DND-41 (cell line): Measurements from ENCODE around the gene EDNRA.

ENCODE experiments used
- ATAC-seq: fragments of 200-7000 bp; cut with Tn5 transposase; 3 replicates; pipeline ENCODE4 v1.9.1; 2021; ENCODE audit warnings: low read depth; ENCODE audit not compliant: insufficient read depth
- DNase-seq: peaks from one replicate; pipeline ENCODE4 v3.0.0-alpha.2; 2020
- H2AFZ ChIP-seq: 2 replicates; pipeline ENCODE4 v1.6.0; 2012; ENCODE audit warnings: low read depth, low read length
- H3K27ac ChIP-seq: 2 replicates; pipeline ENCODE4 v1.5.1; 2012; ENCODE audit warnings: low read length, inconsistent platforms
- H3K27me3 ChIP-seq: fragments of 200-600 bp; sonication (generic); 2 replicates; pipeline ENCODE4 v1.6.0; 2012; ENCODE audit warnings: low read length, mild to moderate bottlenecking, inconsistent platforms; ENCODE audit not compliant: insufficient read depth, poor library complexity
- H3K36me3 ChIP-seq: 2 replicates; pipeline ENCODE4 v1.5.1; 2012; ENCODE audit warnings: low read length, inconsistent platforms; ENCODE audit not compliant: insufficient read depth
- H3K4me1 ChIP-seq: 2 replicates; pipeline ENCODE4 v1.5.1; 2012; ENCODE audit warnings: mild to moderate bottlenecking, low read length; ENCODE audit not compliant: insufficient read depth
- H3K4me2 ChIP-seq: 2 replicates; pipeline ENCODE4 v1.6.0; 2012; ENCODE audit warnings: mild to moderate bottlenecking, moderate library complexity, low read length, inconsistent platforms; ENCODE audit not compliant: insufficient read depth
- H3K4me3 ChIP-seq, 2 experiments: fragments of 200-600 bp in 1 of 2; shearing (Covaris generic) in 1 of 2; 2 replicates each; pipeline ENCODE4 v1.5.1; 2012 to 2016; ENCODE audit warnings: inconsistent platforms in 2 of 2, low read length in 2 of 2, mild to moderate bottlenecking in 2 of 2, low read depth in 1 of 2, moderate library complexity in 1 of 2
- H3K79me2 ChIP-seq: 2 replicates; pipeline ENCODE4 v1.6.0; 2012; ENCODE audit warnings: low read length, inconsistent platforms; ENCODE audit not compliant: insufficient read depth
- H3K9ac ChIP-seq: 2 replicates; pipeline ENCODE4 v1.6.0; 2012; ENCODE audit warnings: low read depth, mild to moderate bottlenecking, inconsistent platforms, low read length, moderate library complexity
- H3K9me3 ChIP-seq: 2 replicates; pipeline ENCODE4 v1.5.1; 2012; ENCODE audit warnings: low read length, moderate library complexity, mild to moderate bottlenecking, inconsistent platforms; ENCODE audit not compliant: insufficient read depth, severe bottlenecking
- H4K20me1 ChIP-seq: 2 replicates; pipeline ENCODE4 v1.6.0; 2012; ENCODE audit warnings: low read length; ENCODE audit not compliant: insufficient read depth
- EZH2 ChIP-seq: IDR thresholded peaks from 3 replicates; pipeline ENCODE4 v1.6.1; 2012; ENCODE audit warnings: borderline replicate concordance, low read depth, mild to moderate bottlenecking, moderate library complexity, low read length, inconsistent platforms; ENCODE audit not compliant: severe bottlenecking
- TF ChIP-seq, protein P1 (sequence below): IDR thresholded peaks from 2 replicates; pipeline ENCODE4 v1.5.1; 2012; ENCODE audit warnings: borderline replicate concordance, low read length, moderate library complexity, mild to moderate bottlenecking; ENCODE audit not compliant: poor library complexity, severe bottlenecking; ENCODE audit errors: extremely low read depth

The EDNRA gene

DNA sequence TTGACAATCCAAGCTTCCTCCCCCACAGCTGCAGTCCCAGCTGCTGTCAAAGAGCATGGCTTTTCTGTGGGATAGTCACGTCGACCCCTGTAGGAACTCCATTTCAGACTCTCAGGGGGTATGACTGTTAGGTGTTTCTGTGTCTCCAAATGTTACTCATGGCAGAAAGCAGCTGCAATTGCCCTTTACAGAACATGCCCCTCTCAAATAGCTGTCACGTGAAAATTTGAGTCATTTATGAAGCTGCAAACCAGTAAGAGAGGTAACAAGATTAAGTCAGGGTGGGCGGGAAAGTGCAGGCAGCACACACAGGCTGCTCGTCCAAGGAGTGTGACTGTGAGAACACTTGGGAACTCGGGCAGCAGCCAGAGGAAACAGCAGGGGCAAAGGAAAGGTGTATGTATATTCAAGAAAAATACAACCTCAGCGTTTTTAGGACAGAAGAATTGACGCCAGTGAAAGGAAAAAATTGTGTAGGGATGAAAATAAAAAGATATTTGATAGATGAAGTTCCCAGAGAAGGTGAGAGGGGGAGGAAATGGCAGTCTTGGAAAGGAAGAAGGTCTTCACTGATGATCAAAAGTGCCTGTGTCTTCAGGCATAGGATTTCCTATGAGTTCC lies 69.8 kb downstream of the EDNRA start:
- no peak for TF ChIP-seq EZH2
- TF ChIP-seq, protein P1, sequence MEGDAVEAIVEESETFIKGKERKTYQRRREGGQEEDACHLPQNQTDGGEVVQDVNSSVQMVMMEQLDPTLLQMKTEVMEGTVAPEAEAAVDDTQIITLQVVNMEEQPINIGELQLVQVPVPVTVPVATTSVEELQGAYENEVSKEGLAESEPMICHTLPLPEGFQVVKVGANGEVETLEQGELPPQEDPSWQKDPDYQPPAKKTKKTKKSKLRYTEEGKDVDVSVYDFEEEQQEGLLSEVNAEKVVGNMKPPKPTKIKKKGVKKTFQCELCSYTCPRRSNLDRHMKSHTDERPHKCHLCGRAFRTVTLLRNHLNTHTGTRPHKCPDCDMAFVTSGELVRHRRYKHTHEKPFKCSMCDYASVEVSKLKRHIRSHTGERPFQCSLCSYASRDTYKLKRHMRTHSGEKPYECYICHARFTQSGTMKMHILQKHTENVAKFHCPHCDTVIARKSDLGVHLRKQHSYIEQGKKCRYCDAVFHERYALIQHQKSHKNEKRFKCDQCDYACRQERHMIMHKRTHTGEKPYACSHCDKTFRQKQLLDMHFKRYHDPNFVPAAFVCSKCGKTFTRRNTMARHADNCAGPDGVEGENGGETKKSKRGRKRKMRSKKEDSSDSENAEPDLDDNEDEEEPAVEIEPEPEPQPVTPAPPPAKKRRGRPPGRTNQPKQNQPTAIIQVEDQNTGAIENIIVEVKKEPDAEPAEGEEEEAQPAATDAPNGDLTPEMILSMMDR: no peak
- ATAC-seq (no peak), DNase-seq (no peak)
- peak overlapping the region; percentile 42 for H2AFZ ChIP-seq
- H3K79me2 ChIP-seq: no peaks in the 10 kb centered on the region
- H3K4me3 ChIP-seq: no peak overlapping the region
- H3K4me2 ChIP-seq: peak overlapping the region; percentile 48; the same call in 1 of the 2 replicates
- H3K27me3 ChIP-seq: no peaks in the 10 kb centered on the region
- H3K9me3 ChIP-seq: no peaks in the 10 kb centered on the region
- no peak overlapping the region for H3K9ac ChIP-seq
- H4K20me1 ChIP-seq: no peaks in the 10 kb centered on the region
- H3K36me3 ChIP-seq: no peaks in the 10 kb centered on the region
- H3K4me1 ChIP-seq: peaks cover 3% of the 10 kb centered on the region; the same call in 1 of the 2 replicates
- H3K27ac ChIP-seq: no peak overlapping the region

DNA sequence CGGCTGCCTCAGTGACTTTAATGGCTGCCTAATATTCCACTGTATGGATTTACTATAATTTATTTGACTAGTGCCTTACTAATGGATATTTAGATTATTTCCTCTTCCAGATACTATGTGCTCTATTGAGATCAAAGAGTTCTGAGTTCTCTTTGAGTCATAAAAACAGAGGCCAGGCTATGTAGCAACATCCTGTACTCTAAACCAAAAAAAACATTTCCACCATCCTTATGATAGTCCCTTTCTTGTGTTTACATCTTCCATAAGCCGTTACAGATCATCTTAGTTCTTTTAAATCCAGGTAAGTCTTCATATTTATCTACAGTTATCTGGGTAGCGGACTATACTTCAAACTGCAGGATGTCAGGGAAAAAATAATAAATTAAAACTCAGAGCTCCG lies 79.7 kb downstream of the EDNRA start:
- no peak overlapping the region for H3K9ac ChIP-seq
- no peak overlapping the region for H3K27ac ChIP-seq
- no peak for ATAC-seq
- TF ChIP-seq, protein P1: no peak
- no peak for TF ChIP-seq EZH2
- no peak for DNase-seq
- no peak overlapping the region for H3K4me3 ChIP-seq
- no peak overlapping the region for H2AFZ ChIP-seq
- no peaks in the 10 kb centered on the region for H3K4me1 ChIP-seq
- no peaks in the 10 kb centered on the region for H3K27me3 ChIP-seq
- no peaks in the 10 kb centered on the region for H3K9me3 ChIP-seq
- no peaks in the 10 kb centered on the region for H3K79me2 ChIP-seq
- no peaks in the 10 kb centered on the region for H3K36me3 ChIP-seq
- H3K4me2 ChIP-seq: no peak overlapping the region
- no peaks in the 10 kb centered on the region for H4K20me1 ChIP-seq

DNA sequence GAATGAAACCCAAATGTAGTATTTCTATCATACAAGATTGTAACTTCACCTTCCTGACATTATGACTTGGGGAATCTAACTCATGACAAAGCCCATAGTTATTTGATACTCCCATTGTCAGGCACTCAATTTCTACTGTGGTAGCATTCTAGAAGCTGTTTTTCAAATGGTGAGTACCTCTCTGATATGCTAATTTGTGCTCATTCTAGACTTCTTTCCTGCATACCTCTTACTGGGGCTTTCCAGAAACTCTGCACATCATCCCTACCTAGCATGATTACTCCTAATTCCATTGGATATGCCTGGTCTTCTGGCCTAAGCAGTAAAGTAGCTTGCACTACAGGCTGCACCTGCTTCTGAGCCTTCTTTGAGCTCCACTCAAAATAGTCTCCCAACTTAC lies 85.9 kb downstream of the EDNRA start:
- H3K36me3 ChIP-seq: no peaks in the 10 kb centered on the region
- H3K27me3 ChIP-seq: no peaks in the 10 kb centered on the region
- ATAC-seq (no peak), DNase-seq (no peak)
- H3K9ac ChIP-seq: no peak overlapping the region
- no peaks in the 10 kb centered on the region for H3K79me2 ChIP-seq
- no peaks in the 10 kb centered on the region for H3K4me1 ChIP-seq
- no peak overlapping the region for H3K27ac ChIP-seq
- no peak overlapping the region for H2AFZ ChIP-seq
- H3K4me3 ChIP-seq: no peak overlapping the region
- no peaks in the 10 kb centered on the region for H4K20me1 ChIP-seq
- peaks cover 2% of the 10 kb centered on the region for H3K9me3 ChIP-seq
- TF ChIP-seq, protein P1: no peak
- TF ChIP-seq EZH2: no peak
- H3K4me2 ChIP-seq: no peak overlapping the region

DNA sequence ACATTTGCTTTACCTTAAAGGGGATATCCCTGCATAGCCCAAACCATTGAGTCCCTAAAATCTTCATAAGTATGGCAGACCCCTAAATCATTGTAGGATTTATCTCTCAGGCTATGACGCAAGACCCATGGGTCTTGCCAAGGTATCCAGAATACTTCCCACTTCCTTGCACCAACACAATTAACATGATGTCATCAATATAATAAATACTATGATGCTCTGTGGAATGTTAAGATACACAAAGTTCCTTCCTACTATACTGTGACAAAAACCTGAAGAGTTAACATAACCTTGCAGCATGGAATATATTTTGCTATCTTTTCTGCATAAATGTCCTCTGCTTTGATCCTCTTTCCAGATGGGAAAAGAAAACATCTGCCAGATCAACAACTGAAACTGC lies 86.4 kb downstream of the EDNRA start:
- Histone ChIP-seq H3K9me3 (peaks cover 2% of the 10 kb centered on the region), H3K27me3 (no peaks in the 10 kb centered on the region), H4K20me1 (no peaks in the 10 kb centered on the region), H3K4me2 (no peak overlapping the region), H3K36me3 (no peaks in the 10 kb centered on the region), H3K27ac (no peak overlapping the region), H3K79me2 (no peaks in the 10 kb centered on the region), H2AFZ (no peak overlapping the region), H3K4me3 (no peak overlapping the region), H3K4me1 (no peaks in the 10 kb centered on the region), H3K9ac (no peak overlapping the region)
- ATAC-seq (no peak), DNase-seq (no peak)
- TF ChIP-seq EZH2: no peak
- TF ChIP-seq, protein P1: no peak
